Stimulated activated naive CD8-positive, alpha-beta T cell treated with anti-CD3 and anti-CD28 coated beads, Interleukin-15, amount 100 ng/mL, for 72 hours (primary cell): ENCODE results near the gene TBX2.
A peak's percentile ranks its signal among the peaks of the same experiment; 100 is the strongest.

Experiments
- ATAC-seq: fragments of 150-1000 bp; cut with Tn5 transposase; 2 replicates; pipeline ENCODE4 v1.10.0; 2021; ENCODE audit warnings: mild to moderate bottlenecking, moderate library complexity
- DNase-seq, 2 donors: peaks; one replicate each; pipeline ENCODE4 v3.0.0; 2021 to 2022
- H3K27ac Mint-ChIP-seq, 2 donors: one replicate each; pipeline ENCODE4 v1.8.0; 2022; ENCODE audit warnings: mild to moderate bottlenecking in 2 of 2, mixed read lengths in 2 of 2, moderate library complexity in 2 of 2
- H3K27me3 Mint-ChIP-seq: one replicate; pipeline ENCODE4 v1.8.0; 2022; ENCODE audit warnings: mixed read lengths
- H3K4me1 Mint-ChIP-seq: one replicate; pipeline ENCODE4 v1.8.0; 2022; ENCODE audit warnings: mild to moderate bottlenecking, mixed read lengths
- H3K4me3 Mint-ChIP-seq, 2 donors: one replicate each; pipeline ENCODE4 v1.8.0; 2022; ENCODE audit warnings: mild to moderate bottlenecking in 2 of 2, mixed read lengths in 2 of 2, moderate library complexity in 1 of 2
- H3K9me3 Mint-ChIP-seq, 2 donors: one replicate each; pipeline ENCODE4 v1.8.0; 2022; ENCODE audit warnings: mixed read lengths in 2 of 2

TBX2 gene

DNA sequence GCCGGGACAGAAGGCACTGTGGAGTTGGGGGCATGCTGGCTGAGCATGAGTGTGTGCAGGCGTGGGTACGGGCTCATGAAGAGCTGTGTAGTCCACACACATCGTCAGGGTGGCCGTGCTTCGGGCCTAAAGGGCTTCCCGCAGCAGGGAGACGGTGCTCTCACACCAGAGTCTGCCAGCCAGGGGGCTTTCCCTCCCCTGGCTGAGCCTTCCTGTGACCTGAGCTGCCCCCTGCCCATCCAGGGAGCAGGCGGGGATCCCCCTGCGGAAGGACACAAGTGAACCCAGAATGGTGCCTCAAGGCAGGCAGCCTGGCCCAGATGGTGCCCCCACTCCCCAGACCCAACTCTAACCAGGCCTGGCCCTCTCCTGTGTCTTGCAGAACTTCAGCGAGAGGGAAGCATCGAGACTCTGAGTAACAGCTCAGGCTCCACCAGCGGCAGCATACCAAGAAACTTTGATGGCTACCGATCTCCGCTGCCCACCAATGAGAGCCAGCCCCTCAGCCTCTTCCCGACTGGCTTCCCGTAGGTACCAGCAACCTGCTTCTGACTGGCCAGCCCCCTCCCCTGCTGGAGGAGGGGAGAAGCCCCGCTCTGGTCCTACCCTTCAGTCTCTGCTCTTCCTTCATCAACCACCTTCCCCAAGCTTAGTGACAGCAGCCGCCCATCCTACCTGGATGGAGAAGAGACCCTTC is 7.9 kb upstream of the TBX2 start:
- Mint-ChIP-seq H3K4me3 (no peak overlapping the region), H3K27ac (no peak overlapping the region), H3K4me1 (peaks cover 17% of the 10 kb centered on the region), H3K9me3 (no peaks in the 10 kb centered on the region), H3K27me3 (peaks cover 56% of the 10 kb centered on the region)
- no peak for ATAC-seq
- DNase-seq: no peak

DNA sequence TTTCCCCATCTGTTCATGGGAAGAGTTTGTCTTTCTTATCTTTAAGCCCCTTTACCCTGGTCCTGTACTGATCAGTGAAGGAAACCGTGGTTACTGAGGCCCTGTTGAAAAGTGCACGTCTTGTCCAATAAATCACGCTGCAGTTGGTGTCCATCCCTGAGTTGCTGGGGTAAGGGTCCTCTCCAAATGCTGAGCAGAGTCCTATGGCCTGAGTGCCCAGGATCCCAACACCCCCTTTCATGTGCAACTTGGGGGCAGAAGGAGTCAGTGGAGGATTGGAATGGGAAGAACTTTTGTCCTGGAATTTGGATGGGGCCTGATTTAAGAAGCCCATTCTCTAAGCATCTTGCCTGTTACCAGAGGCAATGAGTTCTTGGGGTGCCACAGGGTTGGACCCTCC is 7.0 kb upstream of the TBX2 start:
- H3K27ac Mint-ChIP-seq: no peak overlapping the region
- H3K9me3 Mint-ChIP-seq: no peaks in the 10 kb centered on the region
- no peak overlapping the region for H3K4me3 Mint-ChIP-seq
- H3K27me3 Mint-ChIP-seq: peaks cover 60% of the 10 kb centered on the region
- DNase-seq (no peak), ATAC-seq (no peak)
- peaks cover 20% of the 10 kb centered on the region for H3K4me1 Mint-ChIP-seq

DNA sequence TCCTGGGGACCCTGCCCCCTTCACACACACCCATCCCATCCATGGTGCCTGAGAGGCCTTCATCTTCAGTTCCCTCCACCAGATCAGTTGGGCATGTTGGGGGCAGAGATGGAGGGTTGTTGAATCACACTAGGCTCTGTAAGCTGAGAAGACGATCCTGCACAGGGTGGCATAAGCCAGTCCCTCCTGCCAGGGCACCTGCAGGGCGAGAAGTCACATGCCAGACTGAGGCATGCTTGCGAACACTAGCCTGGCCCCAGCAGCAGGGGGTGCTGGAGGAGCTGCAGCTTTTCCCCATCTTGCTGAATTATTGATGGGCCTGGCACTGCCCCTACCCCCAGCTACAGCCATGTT is 6.1 kb upstream of the TBX2 start:
- no peak overlapping the region for H3K4me3 Mint-ChIP-seq
- no peak overlapping the region for H3K27ac Mint-ChIP-seq
- peaks cover 69% of the 10 kb centered on the region for H3K27me3 Mint-ChIP-seq
- DNase-seq: no peak
- H3K9me3 Mint-ChIP-seq: no peaks in the 10 kb centered on the region
- peaks cover 29% of the 10 kb centered on the region for H3K4me1 Mint-ChIP-seq
- peak; percentile 33 for ATAC-seq

DNA sequence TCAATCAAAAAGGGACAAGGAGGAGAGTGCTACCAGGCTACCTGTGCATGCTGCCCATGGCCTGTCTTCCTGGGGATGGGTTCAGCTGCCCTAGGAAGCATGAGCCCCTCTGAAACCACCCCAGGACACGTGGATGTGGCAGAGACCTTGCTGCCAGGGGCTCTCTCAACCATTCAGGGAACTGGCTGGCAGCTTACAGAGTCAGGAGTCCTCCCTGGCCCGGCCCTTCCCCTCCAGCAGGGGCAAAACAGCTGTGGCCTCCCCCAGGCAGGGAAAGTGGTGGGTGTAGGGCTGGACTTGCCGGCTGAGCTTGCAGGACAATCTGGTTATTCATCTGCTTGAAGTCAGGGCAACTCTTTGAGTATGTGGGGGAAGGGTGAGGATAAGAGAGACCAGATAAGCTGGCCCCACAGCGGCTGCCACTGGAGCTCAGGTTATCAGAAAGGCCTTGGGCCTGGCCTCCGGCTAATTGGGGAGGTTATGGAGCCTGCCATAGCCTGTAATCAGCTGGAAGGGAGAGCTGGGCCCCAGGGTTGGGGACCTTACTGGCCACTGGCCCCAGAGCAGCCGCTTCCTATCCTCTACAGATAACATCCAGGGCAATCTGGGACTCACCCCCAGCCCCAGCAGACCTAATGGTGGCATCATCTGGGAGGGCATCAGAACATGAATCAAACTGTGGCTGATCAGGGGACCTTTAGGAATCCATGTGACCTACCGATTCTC is 5.6 kb upstream of the TBX2 start:
- Mint-ChIP-seq H3K27me3 (peaks cover 72% of the 10 kb centered on the region), H3K27ac (no peak overlapping the region), H3K4me3 (no peak overlapping the region), H3K4me1 (peaks cover 30% of the 10 kb centered on the region), H3K9me3 (no peaks in the 10 kb centered on the region)
- ATAC-seq (no peak), DNase-seq (no peak)

DNA sequence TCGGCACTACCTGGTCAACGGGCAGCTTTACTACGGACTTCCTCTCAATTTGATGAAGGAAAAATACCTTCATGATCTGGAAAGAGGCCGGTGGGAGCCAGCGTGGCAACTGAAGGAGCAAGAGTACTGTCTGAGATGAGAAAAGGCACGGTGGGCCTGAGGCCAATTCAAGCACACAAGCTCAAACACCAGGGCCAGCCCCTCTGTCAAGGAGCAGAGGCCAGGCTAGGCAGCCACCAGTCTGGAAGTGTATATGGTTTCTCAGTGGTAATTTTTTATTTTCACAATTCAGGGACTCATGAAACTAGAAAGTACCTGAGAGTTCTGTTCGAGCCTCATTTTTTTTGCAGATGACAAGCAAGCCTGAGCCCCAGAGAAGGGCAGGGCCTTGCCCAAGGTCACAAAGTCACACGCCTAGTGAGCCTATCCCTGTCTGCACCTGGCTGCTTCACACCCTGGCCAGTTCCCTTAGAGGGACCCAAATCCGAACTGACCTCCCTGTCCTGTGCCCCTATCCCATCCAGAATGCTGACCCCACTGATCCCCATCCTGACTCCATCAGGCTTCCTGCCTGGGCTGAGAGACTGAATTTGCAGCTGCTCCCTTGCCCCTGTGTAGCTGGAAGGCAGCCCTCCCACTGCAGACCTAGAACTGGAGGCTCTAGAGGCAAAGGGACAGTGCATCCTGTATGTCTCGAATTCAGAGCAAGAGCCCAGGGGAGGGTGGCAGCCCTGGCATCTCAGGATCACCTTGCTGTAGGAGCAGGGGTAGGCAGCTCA is 4.8 kb upstream of the TBX2 start:
- ATAC-seq: no peak
- peaks cover 66% of the 10 kb centered on the region for H3K27me3 Mint-ChIP-seq
- no peak overlapping the region for H3K27ac Mint-ChIP-seq
- peaks cover 23% of the 10 kb centered on the region for H3K4me1 Mint-ChIP-seq
- DNase-seq: no peak
- no peak overlapping the region for H3K4me3 Mint-ChIP-seq
- no peaks in the 10 kb centered on the region for H3K9me3 Mint-ChIP-seq

DNA sequence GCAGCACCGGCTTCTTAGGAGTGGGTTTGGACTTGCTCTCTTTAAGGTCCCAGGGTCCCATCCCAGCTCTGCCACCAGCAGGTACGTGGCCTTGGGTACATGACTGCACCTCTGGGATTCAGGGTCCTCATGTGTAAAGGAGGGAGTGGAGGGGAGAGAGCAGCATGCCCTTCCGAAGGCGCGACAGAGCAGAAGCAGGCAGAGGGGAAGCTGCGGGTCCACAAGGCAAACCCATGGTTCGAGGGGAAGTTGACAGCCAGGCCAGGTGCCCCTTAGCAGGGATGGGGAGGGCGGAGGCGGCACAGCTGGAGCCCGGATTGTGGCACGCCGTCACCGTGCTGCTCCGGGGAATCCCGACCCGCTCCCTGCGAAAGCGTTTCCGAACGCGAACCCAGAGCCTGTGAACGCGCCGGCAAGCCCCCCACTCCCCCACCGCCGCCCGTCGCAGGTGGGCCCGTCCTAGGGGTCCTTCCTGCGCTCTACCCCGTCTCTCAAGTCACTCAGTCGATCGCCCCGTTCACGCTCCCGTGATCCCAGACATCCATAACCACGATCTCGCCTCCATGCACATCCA is 4.1 kb upstream of the TBX2 start:
- no peak for ATAC-seq
- no peak for DNase-seq
- H3K9me3 Mint-ChIP-seq: no peaks in the 10 kb centered on the region
- no peak overlapping the region for H3K27ac Mint-ChIP-seq
- H3K27me3 Mint-ChIP-seq: peaks cover 64% of the 10 kb centered on the region
- peak overlapping the region in 1 of 2 donors; percentile 36 for H3K4me3 Mint-ChIP-seq
- H3K4me1 Mint-ChIP-seq: peaks cover 16% of the 10 kb centered on the region

DNA sequence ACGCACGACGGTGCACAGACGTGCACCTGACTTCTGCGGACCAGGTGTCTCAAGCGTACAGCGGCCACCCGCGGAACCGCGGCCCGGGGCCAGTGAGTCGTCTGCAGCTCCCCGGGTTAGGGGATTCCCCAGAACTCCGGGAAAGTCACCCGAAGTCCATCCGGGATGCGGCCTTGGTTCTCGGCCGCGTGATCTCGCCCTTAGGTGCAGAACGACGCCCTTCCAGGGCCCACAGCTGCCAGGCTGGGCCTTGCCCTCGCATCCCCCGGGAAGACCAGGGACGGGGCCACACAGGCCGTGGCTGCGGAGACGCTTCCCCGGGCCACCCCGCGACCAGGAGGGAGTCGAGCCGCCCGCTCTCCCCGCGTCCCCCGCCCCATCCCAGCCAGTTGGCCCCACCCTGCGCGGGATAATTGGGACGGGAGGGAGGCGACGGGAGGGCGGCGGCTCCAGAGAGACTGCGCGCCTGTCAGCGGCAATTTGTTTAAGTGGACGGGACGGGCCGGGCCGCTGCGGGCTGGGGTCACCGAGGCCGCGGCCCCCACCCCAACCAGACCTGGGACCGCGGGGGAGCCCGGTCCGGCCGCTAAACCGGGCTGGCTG is 3.6 kb upstream of the TBX2 start:
- no peaks in the 10 kb centered on the region for H3K9me3 Mint-ChIP-seq
- H3K4me1 Mint-ChIP-seq: peaks cover 21% of the 10 kb centered on the region
- peaks cover 64% of the 10 kb centered on the region for H3K27me3 Mint-ChIP-seq
- ATAC-seq (no peak), DNase-seq (no peak)
- H3K27ac Mint-ChIP-seq: no peak overlapping the region
- no peak overlapping the region for H3K4me3 Mint-ChIP-seq

GRCh38 chr17:61396586-61397085 is 3.0 kb upstream of the TBX2 start:
- ATAC-seq: no peak
- Mint-ChIP-seq H3K4me1 (peaks cover 26% of the 10 kb centered on the region), H3K27me3 (peaks cover 65% of the 10 kb centered on the region), H3K27ac (no peak overlapping the region), H3K4me3 (no peak overlapping the region), H3K9me3 (no peaks in the 10 kb centered on the region)
- DNase-seq: no peak

DNA sequence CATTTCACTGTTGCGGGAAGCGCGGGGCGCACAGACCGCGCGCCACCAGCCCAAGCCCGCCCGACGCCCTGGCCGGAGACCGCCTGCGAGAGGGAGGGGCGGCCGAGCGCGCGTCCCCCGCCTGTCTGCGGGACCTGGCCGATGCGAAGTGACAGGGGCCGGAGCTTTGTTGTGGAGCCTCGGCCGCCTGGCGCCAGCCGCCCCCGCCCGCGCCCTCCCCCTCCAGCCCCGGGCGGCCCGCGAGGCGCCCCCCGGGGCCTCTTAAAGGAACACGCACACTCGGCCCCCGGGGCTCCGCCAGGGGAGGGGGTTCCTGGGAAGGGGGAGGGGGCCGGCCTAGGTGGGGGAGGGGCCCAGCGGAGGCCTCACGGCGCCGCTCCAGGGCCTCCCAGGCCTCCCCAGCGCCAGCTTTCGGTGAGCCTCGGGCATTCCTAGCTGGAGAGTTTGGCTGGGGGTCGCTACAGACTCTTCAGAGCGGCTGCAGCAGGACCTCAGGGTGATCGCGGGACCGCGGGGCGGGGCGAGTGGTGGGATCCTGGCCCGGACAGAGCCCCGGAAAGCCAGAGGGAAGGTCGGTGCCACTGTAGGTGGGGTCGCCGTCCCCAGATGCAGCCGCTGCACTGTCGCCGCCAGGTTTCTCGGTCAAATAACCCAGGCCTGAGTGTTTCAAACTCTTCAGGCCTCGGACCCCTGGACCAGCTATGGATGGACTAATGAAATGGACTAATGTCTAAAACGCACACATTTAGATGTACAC is 2.4 kb upstream of the TBX2 start:
- Mint-ChIP-seq H3K4me3 (peak overlapping the region in 1 of 2 donors; percentile 55), H3K27me3 (peaks cover 66% of the 10 kb centered on the region), H3K27ac (no peak overlapping the region), H3K9me3 (no peaks in the 10 kb centered on the region), H3K4me1 (peaks cover 31% of the 10 kb centered on the region)
- no peak for DNase-seq
- no peak for ATAC-seq

GRCh38 chr17:61398721-61399130 is 917 bp upstream of the TBX2 start:
- ATAC-seq (no peak), DNase-seq (no peak)
- H3K4me3 Mint-ChIP-seq: peak overlapping the region; percentile 55 to 81
- H3K27ac Mint-ChIP-seq: no peak overlapping the region
- H3K4me1 Mint-ChIP-seq: peaks cover 46% of the 10 kb centered on the region
- H3K27me3 Mint-ChIP-seq: peaks cover 77% of the 10 kb centered on the region
- H3K9me3 Mint-ChIP-seq: no peaks in the 10 kb centered on the region

DNA sequence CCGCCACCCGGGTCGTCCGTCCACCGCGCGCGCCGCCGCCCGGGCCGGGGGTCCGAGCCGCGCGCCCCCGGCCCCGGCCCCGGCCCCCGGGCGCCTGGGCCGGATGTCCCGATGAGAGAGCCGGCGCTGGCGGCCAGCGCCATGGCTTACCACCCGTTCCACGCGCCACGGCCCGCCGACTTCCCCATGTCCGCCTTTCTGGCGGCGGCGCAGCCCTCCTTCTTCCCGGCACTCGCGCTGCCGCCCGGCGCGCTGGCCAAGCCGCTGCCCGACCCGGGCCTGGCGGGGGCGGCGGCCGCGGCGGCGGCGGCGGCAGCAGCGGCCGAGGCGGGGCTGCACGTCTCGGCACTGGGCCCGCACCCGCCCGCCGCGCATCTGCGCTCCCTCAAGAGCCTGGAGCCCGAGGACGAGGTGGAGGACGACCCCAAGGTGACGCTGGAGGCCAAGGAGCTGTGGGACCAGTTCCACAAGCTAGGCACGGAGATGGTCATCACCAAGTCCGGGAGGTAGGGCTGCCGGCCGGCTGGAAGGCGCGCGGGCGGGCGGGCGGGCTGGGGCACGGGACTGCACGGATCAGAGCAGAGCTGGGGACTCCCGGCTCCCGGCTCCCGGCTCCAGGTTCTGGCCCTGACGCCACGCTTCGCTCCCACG is 548 bp downstream of the TBX2 start:
- H3K4me1 Mint-ChIP-seq: peaks cover 58% of the 10 kb centered on the region
- no peak for ATAC-seq
- H3K27ac Mint-ChIP-seq: no peak overlapping the region
- H3K27me3 Mint-ChIP-seq: peaks cover 77% of the 10 kb centered on the region
- no peak for DNase-seq
- no peaks in the 10 kb centered on the region for H3K9me3 Mint-ChIP-seq
- H3K4me3 Mint-ChIP-seq: peak overlapping the region; percentile 72 to 81

GRCh38 chr17:61400717-61401388 is 1.2 kb downstream of the TBX2 start:
- no peaks in the 10 kb centered on the region for H3K9me3 Mint-ChIP-seq
- H3K27ac Mint-ChIP-seq: no peak overlapping the region
- DNase-seq: no peak
- peaks cover 59% of the 10 kb centered on the region for H3K4me1 Mint-ChIP-seq
- ATAC-seq: no peak
- H3K4me3 Mint-ChIP-seq: peak overlapping the region; percentile 72 to 81
- peaks cover 74% of the 10 kb centered on the region for H3K27me3 Mint-ChIP-seq

DNA sequence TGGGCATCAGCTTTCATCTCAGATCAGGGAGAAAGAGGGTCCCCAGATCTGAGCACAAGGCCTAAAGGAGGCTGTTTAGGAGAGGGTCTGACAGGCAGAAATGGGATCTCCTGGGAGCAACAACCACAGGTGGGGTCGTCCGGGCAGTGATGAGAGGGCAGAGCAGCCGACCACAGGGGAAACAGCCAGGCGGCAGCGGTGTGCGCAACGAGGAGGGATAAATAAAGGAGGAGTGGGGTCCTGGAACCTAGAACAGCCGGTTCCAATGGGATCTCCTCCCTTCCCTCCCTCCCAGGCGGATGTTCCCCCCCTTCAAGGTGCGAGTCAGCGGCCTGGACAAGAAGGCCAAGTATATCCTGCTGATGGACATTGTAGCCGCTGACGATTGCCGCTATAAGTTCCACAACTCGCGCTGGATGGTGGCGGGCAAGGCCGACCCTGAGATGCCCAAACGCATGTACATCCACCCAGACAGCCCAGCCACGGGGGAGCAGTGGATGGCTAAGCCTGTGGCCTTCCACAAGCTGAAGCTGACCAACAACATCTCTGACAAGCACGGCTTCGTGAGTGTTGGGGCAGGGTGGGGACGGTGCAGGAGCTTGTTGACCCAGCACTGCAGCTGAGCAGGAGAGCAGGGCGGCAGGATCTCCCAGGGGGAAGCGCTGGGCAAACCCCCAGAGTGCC is 1.9 kb downstream of the TBX2 start:
- Mint-ChIP-seq H3K4me1 (peaks cover 59% of the 10 kb centered on the region), H3K4me3 (peak overlapping the region in 1 of 2 donors; percentile 72), H3K27me3 (peaks cover 77% of the 10 kb centered on the region), H3K9me3 (no peaks in the 10 kb centered on the region), H3K27ac (no peak overlapping the region)
- DNase-seq (no peak), ATAC-seq (no peak)
